Smooth muscle cell (in vitro differentiated cells): Measurements from ENCODE around the gene TH. TPM values are rescaled to one million over a fixed set of nuclear protein-coding genes. Genes with fewer than 3 reads are reported as not detected.
"Not testable (repeated sequence)": the region's sequence is repeated elsewhere in the genome, so short reads cannot be mapped to it uniquely, and the experiment has no call there.

Experiments
- DNase-seq: peaks from one replicate; lab custom pipeline; 2025; ENCODE audit not compliant: unreplicated experiment; lab: John Stamatoyannopoulos, UW
- H2AFZ ChIP-seq: fragments of 200-600 bp; sonication (generic); 2 replicates; pipeline ENCODE4 v1.6.0; 2016; ENCODE audit warnings: antibody characterized with exemption, low read depth, mild to moderate bottlenecking
- H3F3A ChIP-seq: fragments of 200-600 bp; sonication (generic); 2 replicates; pipeline ENCODE4 v1.6.0; 2017; ENCODE audit warnings: antibody characterized with exemption, low read depth
- H3K27ac ChIP-seq: fragments of 200-600 bp; sonication (generic); 2 replicates; pipeline ENCODE4 v1.5.1; 2016; ENCODE audit warnings: low read depth, mild to moderate bottlenecking
- H3K27me3 ChIP-seq: fragments of 200-600 bp; sonication (generic); 2 replicates; pipeline ENCODE4 v1.6.1; 2016; ENCODE audit warnings: low read depth, mild to moderate bottlenecking
- H3K36me3 ChIP-seq: fragments of 200-600 bp; sonication (generic); 2 replicates; pipeline ENCODE4 v1.5.1; 2016; ENCODE audit warnings: low read depth
- H3K4me1 ChIP-seq: fragments of 200-600 bp; sonication (generic); 2 replicates; pipeline ENCODE4 v1.5.1; 2016; ENCODE audit warnings: low read depth
- H3K4me2 ChIP-seq: fragments of 200-600 bp; sonication (generic); 2 replicates; pipeline ENCODE4 v1.6.0; 2016; ENCODE audit warnings: mild to moderate bottlenecking
- H3K4me3 ChIP-seq: fragments of 200-600 bp; sonication (generic); 2 replicates; pipeline ENCODE4 v1.5.1; 2016; ENCODE audit warnings: mild to moderate bottlenecking
- H3K79me2 ChIP-seq: fragments of 200-600 bp; sonication (generic); 2 replicates; pipeline ENCODE4 v1.6.0; 2016; ENCODE audit warnings: low read depth, mild to moderate bottlenecking
- H3K9ac ChIP-seq: fragments of 200-600 bp; sonication (generic); 2 replicates; pipeline ENCODE4 v1.6.0; 2016; ENCODE audit warnings: low read depth
- H3K9me3 ChIP-seq: fragments of 200-600 bp; sonication (generic); replicated peaks from 2 replicates; pipeline ENCODE4 v1.5.1; 2016; ENCODE audit warnings: low read depth
- H4K20me1 ChIP-seq: fragments of 200-600 bp; sonication (generic); 2 replicates; pipeline ENCODE4 v1.6.0; 2016; ENCODE audit warnings: low read depth
- CTCF ChIP-seq: fragments of 200-600 bp; sonication (generic); IDR thresholded peaks from 2 replicates; pipeline ENCODE4 v1.5.1; 2017; ENCODE audit warnings: borderline replicate concordance, mild to moderate bottlenecking, antibody characterized with exemption; ENCODE audit not compliant: insufficient read depth, poor library complexity, severe bottlenecking
- WGBS: methylation state at CpG from one replicate; pipeline ENCODE4 v1.1.7; 2016; ENCODE audit warnings: low lambda C conversion rate; 5-methylcytosine and 5-hydroxymethylcytosine counted together
- polyA plus RNA-seq: library from polyadenylated mRNA; unstranded; fragments of >200 nt; fragmentation: Nextera tagmentation; extraction: Ambion mirVana; gene quantifications from 2 replicates; pipeline ENCODE4 v1.2.1, GENCODE V29; 2016
- total RNA-seq: library from RNA; depleted of rRNA; stranded (reverse); fragments of >200 nt; gene quantifications from 2 replicates; pipeline ENCODE4 v1.2.3, GENCODE V29; 2014

Gene TH
- total and polyA plus RNA-seq, 2 experiments from 2014 or later = not detected

DNA sequence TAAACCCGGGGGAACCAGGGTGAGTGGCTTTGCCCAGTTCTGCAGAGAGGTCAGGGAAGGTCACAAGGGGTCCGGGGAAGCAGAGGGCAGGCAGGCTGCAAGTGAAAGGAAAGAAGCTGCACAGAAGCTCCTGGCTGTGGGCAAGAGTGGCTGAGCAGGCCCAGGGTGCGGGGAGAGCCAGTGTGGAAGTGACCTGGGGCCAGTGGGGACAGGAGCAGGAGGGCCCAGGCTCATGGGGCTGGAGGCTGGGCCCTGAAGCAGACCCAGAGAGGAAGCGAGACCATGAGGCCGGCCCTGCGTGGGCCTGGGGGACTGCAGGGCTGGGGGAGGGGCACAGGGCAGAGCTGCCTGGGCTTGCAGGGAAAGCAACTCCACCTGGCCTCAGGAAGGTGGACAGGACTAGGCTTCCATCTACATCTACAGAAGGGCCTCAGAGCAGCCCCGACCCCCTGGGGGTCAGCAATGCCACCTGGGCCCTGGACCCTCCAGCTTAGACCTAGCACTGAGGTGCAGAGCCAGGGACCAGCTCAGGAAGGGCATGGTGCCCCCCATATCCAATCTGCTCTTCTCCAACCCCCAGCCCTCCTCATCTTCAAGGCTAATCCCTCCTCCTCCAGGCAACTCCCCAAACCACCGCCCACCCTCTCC is 44.0 kb downstream of the TH start:
- no peak overlapping the region for H3K4me3 ChIP-seq
- no peak overlapping the region for H2AFZ ChIP-seq
- WGBS = 41% methylated on average over 7 of the region's 8 CpGs
- no peak overlapping the region for H3K4me2 ChIP-seq
- peak overlapping the region; percentile 33 for H3K27ac ChIP-seq
- H3K27me3 ChIP-seq = no peaks in the 10 kb centered on the region
- no peak overlapping the region for H3K9ac ChIP-seq
- no peak for DNase-seq
- H3K79me2 ChIP-seq = no peaks in the 10 kb centered on the region
- no peak for TF ChIP-seq CTCF
- H3K4me1 ChIP-seq = peaks cover under 1% of the 10 kb centered on the region
- H3K36me3 ChIP-seq = no peaks in the 10 kb centered on the region
- H4K20me1 ChIP-seq = peaks cover 49% of the 10 kb centered on the region
- H3F3A ChIP-seq = peaks cover 37% of the 10 kb centered on the region
- H3K9me3 ChIP-seq = no peaks in the 10 kb centered on the region

- H4K20me1 ChIP-seq = peaks cover 39% of the 10 kb centered on the region
- no peak overlapping the region for H3K4me3 ChIP-seq
- H3K9me3 ChIP-seq = no peaks in the 10 kb centered on the region
- WGBS = 80% methylated on average over 1 of the region's 2 CpGs
- H3K9ac ChIP-seq = no peak overlapping the region
- H3K4me2 ChIP-seq = no peak overlapping the region
- peaks cover 6% of the 10 kb centered on the region for H3K4me1 ChIP-seq
- H2AFZ ChIP-seq = no peak overlapping the region
- no peaks in the 10 kb centered on the region for H3K36me3 ChIP-seq
- H3F3A ChIP-seq = peaks cover 27% of the 10 kb centered on the region
- no peaks in the 10 kb centered on the region for H3K79me2 ChIP-seq
- no peaks in the 10 kb centered on the region for H3K27me3 ChIP-seq
- H3K27ac ChIP-seq = no peak overlapping the region
- no peak for DNase-seq
- no peak for TF ChIP-seq CTCF
Observed at GRCh38 chr11:2126520-2127085, 45.0 kb downstream of the TH start.

DNA sequence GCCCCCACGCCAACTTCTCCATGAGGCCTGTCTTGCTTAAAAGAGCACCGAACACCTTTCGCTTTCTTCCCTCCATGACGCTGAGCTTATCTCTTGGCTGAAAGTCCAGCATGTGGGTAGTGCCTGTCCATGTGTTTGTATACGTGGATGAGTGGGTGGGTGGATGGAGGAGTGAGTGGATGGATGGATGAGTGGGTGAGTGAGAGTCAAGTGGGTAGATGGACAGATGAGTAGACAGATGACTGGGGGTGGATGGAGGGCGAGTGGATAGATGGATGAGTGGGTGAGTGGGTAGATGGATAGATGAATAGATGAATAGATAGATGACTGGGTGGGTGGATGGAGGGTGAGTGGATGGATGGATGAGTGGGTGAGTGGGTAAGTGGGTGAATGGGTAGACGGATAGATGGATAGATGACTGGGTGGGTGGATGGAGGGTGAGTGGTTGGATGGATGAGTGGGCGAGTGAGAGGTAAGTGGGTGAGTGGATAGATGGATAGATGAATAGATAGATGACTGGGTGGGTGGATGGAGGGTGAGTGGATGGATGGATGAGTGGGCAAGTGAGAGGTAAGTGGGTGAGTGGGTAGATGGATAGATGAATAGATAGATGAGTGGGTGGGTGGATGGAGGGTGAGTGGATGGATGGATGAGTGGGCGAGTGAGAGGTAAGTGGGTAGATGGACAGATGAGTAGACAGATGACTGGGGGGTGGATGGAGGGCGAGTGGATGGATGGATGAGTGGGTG is 46.7 kb downstream of the TH start:
- H3K9ac ChIP-seq, H2AFZ ChIP-seq, H3K9me3 ChIP-seq, H3K4me1 ChIP-seq, H3K4me2 ChIP-seq, H3K27me3 ChIP-seq, H3K79me2 ChIP-seq, DNase-seq, H3K4me3 ChIP-seq, H3K27ac ChIP-seq, H3K36me3 ChIP-seq: not testable (repeated sequence)
- Histone ChIP-seq H3F3A (peaks cover 18% of the 10 kb centered on the region), H4K20me1 (peaks cover 22% of the 10 kb centered on the region)
- 92% methylated on average over 10 of the region's 10 CpGs for WGBS

- H3K27ac ChIP-seq = no peak overlapping the region
- no peak overlapping the region for H3K4me3 ChIP-seq
- H3F3A ChIP-seq = peaks cover 12% of the 10 kb centered on the region
- DNase-seq = no peak
- TF ChIP-seq CTCF = no peak
- no peak overlapping the region for H2AFZ ChIP-seq
- H3K4me1 ChIP-seq = peaks cover 6% of the 10 kb centered on the region
- H3K27me3 ChIP-seq = no peaks in the 10 kb centered on the region
- no peaks in the 10 kb centered on the region for H3K9me3 ChIP-seq
- H3K79me2 ChIP-seq = no peaks in the 10 kb centered on the region
- H3K36me3 ChIP-seq = no peaks in the 10 kb centered on the region
- H3K4me2 ChIP-seq = no peak overlapping the region
- whole genome bisulfite sequencing = 97% methylated on average over 7 of the region's 7 CpGs
- no peak overlapping the region for H3K9ac ChIP-seq
- H4K20me1 ChIP-seq = peaks cover 9% of the 10 kb centered on the region
Observed at GRCh38 chr11:2123628-2123960, 48.0 kb downstream of the TH start.
